ENCODE results near the gene CST8. TPM values are rescaled to one million over a fixed set of nuclear protein-coding genes. Genes with fewer than 3 reads are reported as not detected.

CST8 gene
- total and polyA plus RNA-seq, 7 donors = not detected

GRCh38 chr20:23528867-23529431, 38.0 kb downstream of the CST8 start:
- DNase-seq (no peak), ATAC-seq (no peak)
- Histone ChIP-seq H3K27ac (no peak overlapping the region), H3K27me3 (ENCODE audit: insufficient read depth in 3 of 3, low read length in 2 of 3) (no peaks in the 10 kb centered on the region), H3K36me3 (ENCODE audit: insufficient read depth in 1 of 2, low read depth in 1 of 2) (no peaks in the 10 kb centered on the region), H3K4me3 (no peak overlapping the region), H3K4me1 (no peaks in the 10 kb centered on the region), H3K9me3 (no peaks in the 10 kb centered on the region)
- WGBS, 3 donors = 53 to 57% (median 53%) methylated on average over 1 of the region's 1 CpG
- TF ChIP-seq CTCF (IDR thresholded peaks at IDR 0.05) = no peak
- intact Hi-C loops (cut with DNase I) = no loop called here

- 50 to 58% (median 58%) methylated on average over 1 of the region's 1 CpG for WGBS, 3 donors
- no peak overlapping the region for H3K27ac ChIP-seq
Observed at GRCh38 chr20:23530937-23531567, 40.1 kb downstream of the CST8 start.

GRCh38 chr20:23532533-23532932, 41.6 kb downstream of the CST8 start:
- no peaks in the 10 kb centered on the region for H3K9me3 ChIP-seq
- no peaks in the 10 kb centered on the region for H3K27me3 ChIP-seq (ENCODE audit: insufficient read depth in 3 of 3, low read length in 2 of 3)
- no peaks in the 10 kb centered on the region for H3K4me1 ChIP-seq
- H3K4me3 ChIP-seq = no peak overlapping the region
- DNase-seq = no peak
- no peak overlapping the region for H3K27ac ChIP-seq
- TF ChIP-seq CTCF (IDR thresholded peaks at IDR 0.05) = no peak
- ATAC-seq = no peak
- intact Hi-C loops (cut with DNase I) = no loop called here
- WGBS, 3 donors = 60 to 71% (median 64%) methylated on average over 1 of the region's 1 CpG
- no peaks in the 10 kb centered on the region for H3K36me3 ChIP-seq (ENCODE audit: insufficient read depth in 1 of 2, low read depth in 1 of 2)

More at GRCh38 chr20:23530937-23531567, 40.1 kb downstream of the CST8 start:
- Histone ChIP-seq H3K36me3 (ENCODE audit: insufficient read depth in 1 of 2, low read depth in 1 of 2) (no peaks in the 10 kb centered on the region), H3K27me3 (ENCODE audit: insufficient read depth in 3 of 3, low read length in 2 of 3) (no peaks in the 10 kb centered on the region), H3K4me1 (no peaks in the 10 kb centered on the region), H3K4me3 (no peak overlapping the region), H3K9me3 (no peaks in the 10 kb centered on the region)
- ATAC-seq (no peak), DNase-seq (no peak)
- intact Hi-C loops (cut with DNase I) = no loop called here
- TF ChIP-seq CTCF (IDR thresholded peaks at IDR 0.05) = no peak

GRCh38 chr20:23533161-23533560, 42.2 kb downstream of the CST8 start:
- Histone ChIP-seq H3K9me3 (no peaks in the 10 kb centered on the region), H3K27ac (no peak overlapping the region), H3K4me3 (no peak overlapping the region), H3K4me1 (no peaks in the 10 kb centered on the region), H3K27me3 (ENCODE audit: insufficient read depth in 3 of 3, low read length in 2 of 3) (no peaks in the 10 kb centered on the region), H3K36me3 (ENCODE audit: insufficient read depth in 1 of 2, low read depth in 1 of 2) (no peaks in the 10 kb centered on the region)
- intact Hi-C loops (cut with DNase I) = no loop called here
- DNase-seq (no peak), ATAC-seq (no peak)
- no peak for TF ChIP-seq CTCF (IDR thresholded peaks at IDR 0.05)
